SU-DHL-6 (cell line): ENCODE data around the gene MBNL1.

Experiments used
- H2AFZ ChIP-seq: fragments of 200-600 bp; sonication (generic); 2 replicates; pipeline ENCODE4 v1.6.1; 2014; ENCODE audit warnings: low read depth, mild to moderate bottlenecking, moderate library complexity, mixed read lengths, antibody characterized with exemption, low read length; ENCODE audit not compliant: severe bottlenecking
- H3F3A ChIP-seq: fragments of 200-600 bp; shearing (Covaris generic); 2 replicates; pipeline ENCODE4 v1.6.0; 2016; ENCODE audit warnings: antibody characterized with exemption, mild to moderate bottlenecking; ENCODE audit not compliant: insufficient read depth
- H3K27ac ChIP-seq: fragments of 200-600 bp; sonication (generic); 2 replicates; pipeline ENCODE4 v1.5.1; 2016; ENCODE audit warnings: low read depth, mild to moderate bottlenecking, low read length, moderate library complexity, mixed read lengths
- H3K27me3 ChIP-seq: fragments of 200-600 bp; sonication (generic), shearing (Covaris generic); 2 replicates; pipeline ENCODE4 v1.6.0; 2014; ENCODE audit warnings: mild to moderate bottlenecking, low read length
- H3K36me3 ChIP-seq: fragments of 200-600 bp; sonication (generic); 2 replicates; pipeline ENCODE4 v1.6.1; 2014; ENCODE audit warnings: mild to moderate bottlenecking, low read length, mixed read lengths
- H3K4me2 ChIP-seq: fragments of 300-600, 200-600 bp; shearing (Covaris generic), sonication (generic); 2 replicates; pipeline ENCODE4 v1.6.0; 2014; ENCODE audit warnings: low read length, low read depth, mild to moderate bottlenecking; ENCODE audit not compliant: poor library complexity, severe bottlenecking
- H3K4me3 ChIP-seq: fragments of 200-600 bp; sonication (generic); 2 replicates; pipeline ENCODE4 v1.5.1; 2014; ENCODE audit warnings: antibody characterized with exemption, low read length, mild to moderate bottlenecking, mixed read lengths; ENCODE audit not compliant: insufficient read depth, poor library complexity, severe bottlenecking
- H3K79me2 ChIP-seq: fragments of 200-600 bp; sonication (generic); 2 replicates; pipeline ENCODE4 v1.6.1; 2014; ENCODE audit warnings: mild to moderate bottlenecking, low read length, moderate library complexity; ENCODE audit not compliant: insufficient read depth
- H3K9ac ChIP-seq: fragments of 200-600 bp; sonication (generic); 2 replicates; pipeline ENCODE4 v1.7.0; 2014; ENCODE audit warnings: mild to moderate bottlenecking, low read length
- H3K9me2 ChIP-seq: fragments of 200-600 bp; sonication (generic); replicated peaks from 2 replicates; pipeline ENCODE4 v1.6.1; 2014; ENCODE audit warnings: low read length; ENCODE audit not compliant: insufficient read depth
- H3K9me3 ChIP-seq: fragments of 200-600 bp; sonication (generic); 2 replicates; pipeline ENCODE4 v1.6.1; 2014; ENCODE audit warnings: low read length, mixed read lengths; ENCODE audit not compliant: insufficient read depth
- H4K20me1 ChIP-seq: fragments of 200-600 bp; sonication (generic); 2 replicates; pipeline ENCODE4 v1.6.1; 2014; ENCODE audit warnings: low read depth, mild to moderate bottlenecking, antibody characterized with exemption, low read length, moderate library complexity, mixed read lengths
- EZH2phosphoT487 ChIP-seq: fragments of 200-600 bp; sonication (generic), shearing (Covaris generic); conservative IDR thresholded peaks from 2 replicates; pipeline ENCODE4 v1.6.1; 2018; ENCODE audit warnings: mild to moderate bottlenecking, antibody characterized with exemption, low read length, moderate library complexity, mixed read lengths
- TF ChIP-seq, protein P1 (sequence below): fragments of 200-600 bp; sonication (generic); IDR thresholded peaks from one replicate; pipeline ENCODE4 v1.5.1; 2017; ENCODE audit warnings: antibody characterized with exemption, mild to moderate bottlenecking, low read length, moderate library complexity; ENCODE audit not compliant: insufficient read depth, poor library complexity, severe bottlenecking

Gene MBNL1

DNA sequence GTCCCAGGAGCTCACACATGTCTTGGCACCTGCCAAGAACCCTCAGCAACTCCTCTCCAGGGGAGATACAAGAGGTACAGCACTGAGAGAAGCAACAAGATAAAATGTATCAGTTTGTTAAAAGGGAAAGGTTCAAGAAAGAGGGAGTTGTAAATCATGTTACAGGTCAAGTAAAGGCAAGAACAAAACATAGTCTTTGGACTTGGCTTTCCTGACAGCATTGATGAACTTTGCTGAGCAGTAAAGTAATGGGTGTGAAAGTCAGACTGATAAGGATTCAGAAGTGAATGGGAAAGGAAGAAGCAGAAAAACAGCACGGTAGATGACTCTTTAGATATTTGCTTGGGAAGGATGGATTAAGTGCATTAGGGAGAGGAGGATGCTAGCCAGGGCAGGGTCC is 27.1 kb downstream of the MBNL1 start:
- Histone ChIP-seq H3K79me2 (peaks cover 100% of the 10 kb centered on the region), H3K4me3 (no peak overlapping the region), H3K9ac (no peak overlapping the region; the same call in 1 of the 2 replicates), H3K27me3 (no peaks in the 10 kb centered on the region), H2AFZ (no peak overlapping the region), H3K27ac (peak overlapping the region; percentile 7), H3K36me3 (peaks cover 25% of the 10 kb centered on the region), H3K9me3 (no peaks in the 10 kb centered on the region), H3K9me2 (no peaks in the 10 kb centered on the region), H3K4me2 (peak overlapping the region; percentile 28), H3F3A (peaks cover 41% of the 10 kb centered on the region), H4K20me1 (peaks cover 46% of the 10 kb centered on the region; the same call in 1 of the 2 replicates)
- TF ChIP-seq, protein P1, sequence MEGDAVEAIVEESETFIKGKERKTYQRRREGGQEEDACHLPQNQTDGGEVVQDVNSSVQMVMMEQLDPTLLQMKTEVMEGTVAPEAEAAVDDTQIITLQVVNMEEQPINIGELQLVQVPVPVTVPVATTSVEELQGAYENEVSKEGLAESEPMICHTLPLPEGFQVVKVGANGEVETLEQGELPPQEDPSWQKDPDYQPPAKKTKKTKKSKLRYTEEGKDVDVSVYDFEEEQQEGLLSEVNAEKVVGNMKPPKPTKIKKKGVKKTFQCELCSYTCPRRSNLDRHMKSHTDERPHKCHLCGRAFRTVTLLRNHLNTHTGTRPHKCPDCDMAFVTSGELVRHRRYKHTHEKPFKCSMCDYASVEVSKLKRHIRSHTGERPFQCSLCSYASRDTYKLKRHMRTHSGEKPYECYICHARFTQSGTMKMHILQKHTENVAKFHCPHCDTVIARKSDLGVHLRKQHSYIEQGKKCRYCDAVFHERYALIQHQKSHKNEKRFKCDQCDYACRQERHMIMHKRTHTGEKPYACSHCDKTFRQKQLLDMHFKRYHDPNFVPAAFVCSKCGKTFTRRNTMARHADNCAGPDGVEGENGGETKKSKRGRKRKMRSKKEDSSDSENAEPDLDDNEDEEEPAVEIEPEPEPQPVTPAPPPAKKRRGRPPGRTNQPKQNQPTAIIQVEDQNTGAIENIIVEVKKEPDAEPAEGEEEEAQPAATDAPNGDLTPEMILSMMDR = no peak
- no peak for TF ChIP-seq EZH2phosphoT487

DNA sequence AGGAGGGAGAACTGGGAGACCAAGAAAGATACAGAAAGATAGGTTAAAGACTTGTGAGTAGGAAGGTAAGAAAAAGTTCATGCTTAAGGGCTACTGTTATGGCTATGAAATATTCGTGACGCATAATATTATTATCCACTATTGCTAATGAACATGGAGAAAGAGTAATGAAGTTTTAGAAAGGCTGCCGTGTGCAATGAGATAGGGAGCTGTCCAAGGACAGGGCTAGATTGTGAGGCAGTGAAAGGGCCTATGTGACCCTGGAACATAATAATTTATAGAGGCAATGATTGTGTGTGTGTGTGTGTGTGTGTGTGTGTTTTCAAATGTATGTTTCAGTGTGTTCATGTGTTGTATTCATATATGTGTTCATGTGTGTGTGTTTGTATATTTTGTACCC is 27.7 kb downstream of the MBNL1 start:
- H3K4me3 ChIP-seq = no peak overlapping the region
- H2AFZ ChIP-seq = no peak overlapping the region
- no peaks in the 10 kb centered on the region for H3K9me3 ChIP-seq
- no peaks in the 10 kb centered on the region for H3K9me2 ChIP-seq
- H3K36me3 ChIP-seq = peaks cover 30% of the 10 kb centered on the region
- H3K9ac ChIP-seq = no peak overlapping the region; the same call in 1 of the 2 replicates
- H4K20me1 ChIP-seq = peaks cover 41% of the 10 kb centered on the region; the same call in 1 of the 2 replicates
- H3K4me2 ChIP-seq = peak overlapping the region; percentile 28
- TF ChIP-seq EZH2phosphoT487 = no peak
- TF ChIP-seq, protein P1 = no peak
- H3F3A ChIP-seq = peaks cover 42% of the 10 kb centered on the region
- H3K79me2 ChIP-seq = peaks cover 100% of the 10 kb centered on the region
- peak overlapping the region; percentile 7; the same call in 1 of the 2 replicates for H3K27ac ChIP-seq
- no peaks in the 10 kb centered on the region for H3K27me3 ChIP-seq

DNA sequence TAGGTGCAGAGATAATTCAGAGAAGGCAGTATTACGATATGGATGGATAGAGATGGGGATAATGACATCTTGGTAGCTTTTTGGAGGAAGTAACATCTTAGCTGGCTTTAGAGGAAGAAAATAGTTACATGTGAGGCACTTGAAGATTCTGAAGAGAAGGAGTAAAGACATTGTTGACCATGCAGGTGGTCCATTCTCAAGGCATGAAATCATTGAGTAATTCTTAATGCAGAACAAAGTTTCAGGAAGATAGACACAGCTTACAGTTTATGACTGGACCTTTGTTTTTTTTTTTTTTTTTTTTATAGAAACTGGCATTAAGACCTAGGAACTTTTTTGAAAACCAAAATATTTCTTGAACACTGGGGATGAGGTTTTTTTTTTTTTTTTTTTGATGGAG is 28.2 kb downstream of the MBNL1 start:
- Histone ChIP-seq H3K79me2 (peaks cover 100% of the 10 kb centered on the region), H3K27ac (peak overlapping the region; percentile 7; the same call in 1 of the 2 replicates), H4K20me1 (peaks cover 39% of the 10 kb centered on the region; the same call in 1 of the 2 replicates), H3K4me2 (peak overlapping the region; percentile 28), H3K9me3 (no peaks in the 10 kb centered on the region), H3K4me3 (no peak overlapping the region), H2AFZ (no peak overlapping the region), H3K36me3 (peaks cover 36% of the 10 kb centered on the region), H3K9me2 (no peaks in the 10 kb centered on the region), H3K27me3 (no peaks in the 10 kb centered on the region), H3F3A (peaks cover 42% of the 10 kb centered on the region), H3K9ac (no peak overlapping the region)
- TF ChIP-seq EZH2phosphoT487 = no peak
- TF ChIP-seq, protein P1 = no peak
